SJCRH30 (cell line): Measurements from ENCODE around the gene CCL17. TPM values are rescaled to one million over a fixed set of nuclear protein-coding genes. Genes with fewer than 3 reads are reported as not detected.
A peak's percentile ranks its signal among the peaks of the same experiment; 100 is the strongest.
"Not testable (repeated sequence)": the region's sequence is repeated elsewhere in the genome, so short reads cannot be mapped to it uniquely, and the experiment has no call there.

ENCODE experiments used
- DNase-seq, 2 experiments: peaks; one replicate each; pipeline ENCODE4 v3.0.0-alpha.2; 2015 to 2020
- H3K27ac ChIP-seq: fragments of 250-450 bp; sonication (Bioruptor Pico); 2 replicates; pipeline ENCODE4 v1.5.1; 2020; ENCODE audit warnings: mild to moderate bottlenecking, moderate library complexity
- H3K27me3 ChIP-seq: fragments of 250-450 bp; sonication (Bioruptor Pico); 2 replicates; pipeline ENCODE4 v1.5.1; 2020; ENCODE audit warnings: mild to moderate bottlenecking, moderate library complexity
- H3K36me3 ChIP-seq: fragments of 250-450 bp; sonication (Bioruptor Pico); 2 replicates; pipeline ENCODE4 v1.5.1; 2020; ENCODE audit warnings: mild to moderate bottlenecking, moderate library complexity
- H3K4me1 ChIP-seq: fragments of 250-450 bp; sonication (Bioruptor Pico); 2 replicates; pipeline ENCODE4 v1.5.1; 2020; ENCODE audit warnings: mild to moderate bottlenecking, moderate library complexity
- H3K4me3 ChIP-seq: fragments of 250-450 bp; sonication (Bioruptor Pico); 2 replicates; pipeline ENCODE4 v1.5.1; 2020; ENCODE audit warnings: mild to moderate bottlenecking, moderate library complexity
- H3K9me3 ChIP-seq: fragments of 250-450 bp; sonication (Bioruptor Pico); replicated peaks from 2 replicates; pipeline ENCODE4 v1.5.1; 2020; ENCODE audit warnings: mild to moderate bottlenecking, moderate library complexity
- total RNA-seq: library from RNA; depleted of rRNA; stranded (reverse); fragments of >200 nt; shearing (Covaris generic); gene quantifications from 2 replicates; pipeline ENCODE4 v1.2.3, GENCODE V29; 2014

Gene CCL17
- total RNA-seq, 1 experiment from 2014 or later: not detected

- Histone ChIP-seq H3K36me3 (no peaks in the 10 kb centered on the region), H3K9me3 (no peaks in the 10 kb centered on the region), H3K27ac (no peak within 1 kb of the TSS), H3K4me1 (peaks cover 14% of the 10 kb centered on the region), H3K4me3 (peak within 1 kb of the TSS; percentile 45), H3K27me3 (no peaks in the 10 kb centered on the region; the same call in none of the 2 replicates)
- peak; percentile 74 to 77 for DNase-seq
These were observed 32.0 kb upstream of the CCL17 start, which contains the start of gene CX3CL1 for GRCh38 chr16:57372372-57373116. CX3CL1 (plus strand) TSS chr16:57372490; CDS start chr16:57372569, 79 bp downstream.

GRCh38 chr16:57373117-57373947 lies 31.2 kb upstream of the CCL17 start:
- no peaks in the 10 kb centered on the region; the same call in 1 of the 2 replicates for H3K27me3 ChIP-seq
- H3K4me1 ChIP-seq: peaks cover 21% of the 10 kb centered on the region
- peak; percentile 29 to 41 for DNase-seq
- no peak overlapping the region for H3K4me3 ChIP-seq
- H3K36me3 ChIP-seq: no peaks in the 10 kb centered on the region
- no peaks in the 10 kb centered on the region for H3K9me3 ChIP-seq
- H3K27ac ChIP-seq: no peak overlapping the region

- H3K36me3 ChIP-seq: no peaks in the 10 kb centered on the region
- no peaks in the 10 kb centered on the region for H3K9me3 ChIP-seq
- H3K4me1 ChIP-seq: peaks cover 21% of the 10 kb centered on the region
- no peaks in the 10 kb centered on the region; the same call in 1 of the 2 replicates for H3K27me3 ChIP-seq
- H3K4me3 ChIP-seq: no peak overlapping the region
- H3K27ac ChIP-seq: no peak overlapping the region
- no peak for DNase-seq
These were observed 30.5 kb upstream of the CCL17 start for GRCh38 chr16:57374067-57374534.

- not testable (repeated sequence) for H3K27ac ChIP-seq, DNase-seq, H3K4me3 ChIP-seq, H3K9me3 ChIP-seq, H3K36me3 ChIP-seq, H3K27me3 ChIP-seq
- H3K4me1 ChIP-seq: peaks cover 21% of the 10 kb centered on the region
These were observed 29.6 kb upstream of the CCL17 start for GRCh38 chr16:57374925-57375465.

GRCh38 chr16:57376313-57376818 lies 28.2 kb upstream of the CCL17 start:
- no peak for DNase-seq
- no peak overlapping the region for H3K27ac ChIP-seq
- no peaks in the 10 kb centered on the region for H3K9me3 ChIP-seq
- no peak overlapping the region for H3K4me3 ChIP-seq
- peaks cover 21% of the 10 kb centered on the region for H3K4me1 ChIP-seq
- H3K27me3 ChIP-seq: no peaks in the 10 kb centered on the region; the same call in 1 of the 2 replicates
- no peaks in the 10 kb centered on the region for H3K36me3 ChIP-seq

- H3K36me3 ChIP-seq: no peaks in the 10 kb centered on the region
- DNase-seq: peak in 1 of 2 experiments; percentile 20
- no peak overlapping the region for H3K4me3 ChIP-seq
- H3K27me3 ChIP-seq: no peaks in the 10 kb centered on the region
- no peak overlapping the region for H3K27ac ChIP-seq
- peaks cover 21% of the 10 kb centered on the region for H3K4me1 ChIP-seq
- H3K9me3 ChIP-seq: no peaks in the 10 kb centered on the region
These were observed 27.3 kb upstream of the CCL17 start for GRCh38 chr16:57377080-57377841.

GRCh38 chr16:57379579-57379978 lies 25.0 kb upstream of the CCL17 start:
- DNase-seq: no peak
- H3K36me3 ChIP-seq: no peaks in the 10 kb centered on the region
- H3K27me3 ChIP-seq: no peaks in the 10 kb centered on the region

GRCh38 chr16:57380671-57381462 lies 23.7 kb upstream of the CCL17 start:
- Histone ChIP-seq H3K9me3 (no peaks in the 10 kb centered on the region), H3K4me1 (peaks cover 9% of the 10 kb centered on the region), H3K27ac (no peak overlapping the region), H3K36me3 (no peaks in the 10 kb centered on the region), H3K27me3 (peaks cover 5% of the 10 kb centered on the region; the same call in 1 of the 2 replicates), H3K4me3 (no peak overlapping the region)
- DNase-seq: peak; percentile 28 to 49

More at GRCh38 chr16:57379579-57379978, 25.0 kb upstream of the CCL17 start:
- H3K4me1 ChIP-seq: peaks cover 9% of the 10 kb centered on the region
- no peak overlapping the region for H3K27ac ChIP-seq
- no peaks in the 10 kb centered on the region for H3K9me3 ChIP-seq
- H3K4me3 ChIP-seq: no peak overlapping the region

- Histone ChIP-seq H3K36me3 (no peaks in the 10 kb centered on the region), H3K4me1 (peaks cover 9% of the 10 kb centered on the region), H3K4me3 (no peak overlapping the region), H3K27me3 (peaks cover 5% of the 10 kb centered on the region; the same call in 1 of the 2 replicates), H3K9me3 (no peaks in the 10 kb centered on the region), H3K27ac (no peak overlapping the region)
- no peak for DNase-seq
These were observed 22.6 kb upstream of the CCL17 start for GRCh38 chr16:57381791-57382534.

- no peaks in the 10 kb centered on the region for H3K9me3 ChIP-seq
- H3K27ac ChIP-seq: no peak overlapping the region
- no peak for DNase-seq
- no peak overlapping the region for H3K4me3 ChIP-seq
- peaks cover 6% of the 10 kb centered on the region for H3K4me1 ChIP-seq
- peaks cover 5% of the 10 kb centered on the region; the same call in 1 of the 2 replicates for H3K27me3 ChIP-seq
- no peaks in the 10 kb centered on the region for H3K36me3 ChIP-seq
These were observed 21.9 kb upstream of the CCL17 start for GRCh38 chr16:57382535-57383275.

GRCh38 chr16:57383276-57384247 lies 21.0 kb upstream of the CCL17 start:
- no peak for DNase-seq
- Histone ChIP-seq H3K4me1 (peaks cover 3% of the 10 kb centered on the region; the same call in 1 of the 2 replicates), H3K36me3 (no peaks in the 10 kb centered on the region), H3K27ac (no peak overlapping the region), H3K27me3 (peaks cover 5% of the 10 kb centered on the region; the same call in 1 of the 2 replicates), H3K9me3 (no peaks in the 10 kb centered on the region), H3K4me3 (no peak overlapping the region)
